Activated naive CD4-positive, alpha-beta T cell treated with anti-CD3 and anti-CD28 coated beads, Interleukin-2, amount 10 ng/mL, durations not matched to agents 7 days and 5 days (primary cell): Measurements from ENCODE around the gene NXPE4.

Experiments used
- CTCF ChIA-PET: fragments of 350-600 bp; sonication (Branson Sonifier 250); formaldehyde crosslinking; loops from one replicate; lab custom pipeline; 2021; ENCODE audit warnings: antibody characterized with exemption; lab: Charles Lee
- DNase-seq: peaks from one replicate; pipeline ENCODE4 v3.0.0-alpha.2; 2020
- H3K27ac Mint-ChIP-seq: one replicate; pipeline ENCODE4 v1.8.0; 2021; ENCODE audit warnings: mild to moderate bottlenecking, moderate library complexity, mixed read lengths
- H3K27me3 Mint-ChIP-seq: one replicate; pipeline ENCODE4 v1.8.0; 2021; ENCODE audit warnings: mild to moderate bottlenecking, mixed read lengths
- H3K36me3 Mint-ChIP-seq: one replicate; pipeline ENCODE4 v1.8.0; 2021; ENCODE audit warnings: mixed read lengths
- H3K4me1 Mint-ChIP-seq: one replicate; pipeline ENCODE4 v1.8.0; 2021; ENCODE audit warnings: mixed read lengths
- H3K4me3 Mint-ChIP-seq: one replicate; pipeline ENCODE4 v1.8.0; 2021; ENCODE audit warnings: mild to moderate bottlenecking, moderate library complexity, mixed read lengths
- H3K9me3 Mint-ChIP-seq: one replicate; pipeline ENCODE4 v1.8.0; 2021; ENCODE audit warnings: mixed read lengths

The NXPE4 gene

GRCh38 chr11:114559425-114560310, 35.9 kb downstream of the NXPE4 start, which contains the start of gene NXPE1:
Gene NXPE1, minus strand, starts transcription at chr11:114559881. Its CDS starts 8,680 bp downstream, at chr11:114551201.
- H3K27ac Mint-ChIP-seq, result no peak within 1 kb of the TSS
- no peak within 1 kb of the TSS for H3K4me3 Mint-ChIP-seq
- no peaks in the 10 kb centered on the region for H3K27me3 Mint-ChIP-seq
- H3K36me3 Mint-ChIP-seq, result no peaks in the 10 kb centered on the region
- CTCF ChIA-PET, result interaction anchor here (0.5 kb wide), 1 partner anchor 10 kb away, joined by 3 read pairs; no protein-coding TSS in a partner anchor
- DNase-seq, result no peak
- no peaks in the 10 kb centered on the region for H3K9me3 Mint-ChIP-seq
- no peaks in the 10 kb centered on the region for H3K4me1 Mint-ChIP-seq

- CTCF ChIA-PET, result no interaction called here
- DNase-seq, result no peak
- Mint-ChIP-seq H3K36me3 (no peaks in the 10 kb centered on the region), H3K4me1 (no peaks in the 10 kb centered on the region), H3K27ac (no peak overlapping the region), H3K9me3 (no peaks in the 10 kb centered on the region), H3K4me3 (no peak overlapping the region), H3K27me3 (peaks cover 4% of the 10 kb centered on the region)
These were observed 39.5 kb downstream of the NXPE4 start for GRCh38 chr11:114556135-114556534.

GRCh38 chr11:114553642-114554041, 41.9 kb downstream of the NXPE4 start:
- H3K9me3 Mint-ChIP-seq, result no peaks in the 10 kb centered on the region
- CTCF ChIA-PET, result no interaction called here
- no peak for DNase-seq
- H3K27me3 Mint-ChIP-seq, result peaks cover 4% of the 10 kb centered on the region
- H3K4me1 Mint-ChIP-seq, result no peaks in the 10 kb centered on the region
- no peaks in the 10 kb centered on the region for H3K36me3 Mint-ChIP-seq
- H3K4me3 Mint-ChIP-seq, result no peak overlapping the region
- H3K27ac Mint-ChIP-seq, result no peak overlapping the region

- Mint-ChIP-seq H3K36me3 (no peaks in the 10 kb centered on the region), H3K4me3 (no peak overlapping the region), H3K4me1 (no peaks in the 10 kb centered on the region), H3K27me3 (peaks cover 4% of the 10 kb centered on the region), H3K9me3 (no peaks in the 10 kb centered on the region), H3K27ac (no peak overlapping the region)
- CTCF ChIA-PET, result no interaction called here
- no peak for DNase-seq
These were observed 44.5 kb downstream of the NXPE4 start for GRCh38 chr11:114551060-114551459.

- H3K36me3 Mint-ChIP-seq, result no peaks in the 10 kb centered on the region
- H3K27ac Mint-ChIP-seq, result no peak overlapping the region
- CTCF ChIA-PET, result no interaction called here
- no peaks in the 10 kb centered on the region for H3K27me3 Mint-ChIP-seq
- H3K9me3 Mint-ChIP-seq, result no peaks in the 10 kb centered on the region
- no peaks in the 10 kb centered on the region for H3K4me1 Mint-ChIP-seq
- H3K4me3 Mint-ChIP-seq, result no peak overlapping the region
- DNase-seq, result no peak
These were observed 69.9 kb downstream of the NXPE4 start for GRCh38 chr11:114525682-114526081.

- H3K36me3 Mint-ChIP-seq, result no peaks in the 10 kb centered on the region
- H3K27ac Mint-ChIP-seq, result no peak overlapping the region
- no peak for DNase-seq
- no peak overlapping the region for H3K4me3 Mint-ChIP-seq
- H3K4me1 Mint-ChIP-seq, result no peaks in the 10 kb centered on the region
- no peaks in the 10 kb centered on the region for H3K9me3 Mint-ChIP-seq
- CTCF ChIA-PET, result no interaction called here
- no peaks in the 10 kb centered on the region for H3K27me3 Mint-ChIP-seq
These were observed 71.5 kb downstream of the NXPE4 start for GRCh38 chr11:114524122-114524521.

GRCh38 chr11:114522818-114523217, 72.8 kb downstream of the NXPE4 start:
- no peaks in the 10 kb centered on the region for H3K4me1 Mint-ChIP-seq
- no peaks in the 10 kb centered on the region for H3K9me3 Mint-ChIP-seq
- H3K4me3 Mint-ChIP-seq, result no peak overlapping the region
- no peaks in the 10 kb centered on the region for H3K36me3 Mint-ChIP-seq
- no peaks in the 10 kb centered on the region for H3K27me3 Mint-ChIP-seq
- CTCF ChIA-PET, result no interaction called here
- no peak for DNase-seq
- H3K27ac Mint-ChIP-seq, result no peak overlapping the region
